K562 (cell line): ENCODE results near the gene LRRC4B. TPM values are rescaled to one million over a fixed set of nuclear protein-coding genes. Genes with fewer than 3 reads are reported as not detected.

ENCODE experiments used
- ATAC-seq: fragments of 200-7000 bp; cut with Tn5 transposase; 3 replicates; pipeline ENCODE4 v1.9.1; 2020; ENCODE audit warnings: moderate library complexity
- BruUV-seq: library from RNA; stranded (reverse); fragments of 400-500 nt; replicated peaks from 2 replicates; lab custom pipeline; 2021; lab: Mats Ljungman, UMichigan
- CTCF ChIA-PET: fragments of 300-600 bp; formaldehyde crosslinking; extraction: SDS; loops from one replicate; lab custom pipeline; 2021; ENCODE audit warnings: low intra/inter-chr PET ratio; lab: Yijun Ruan, JAX
- POLR2A ChIA-PET: fragments of 300-600, 350-650 bp; sonication (Branson Sonifier 250); formaldehyde crosslinking; extraction: SDS; loops from one replicate; lab custom pipeline; 2021; ENCODE audit warnings: antibody characterized with exemption, inconsistent platforms; lab: Yijun Ruan, JAX
- DNase-seq, 4 experiments: peaks; one replicate each; pipeline versions ENCODE4 v3.0.0 to v3.0.0-alpha.2; 2011 to 2018; ENCODE audit warnings: low spot score in 3 of 4, mixed read lengths in 3 of 4; ENCODE audit errors: extremely low read depth in 1 of 4
- FAIRE-seq: peaks from 2 replicates; lab custom pipeline; 2011; peaks lifted over from hg19 to GRCh38; lab: Jason Lieb, UNC
- H2AFZ ChIP-seq: 2 replicates; pipeline ENCODE4 v1.6.0; 2011; ENCODE audit warnings: low read depth, low read length, control low read depth, inconsistent platforms
- H3K27ac ChIP-seq: fragments of 200-600 bp; 3 replicates; pipeline ENCODE4 v1.8.0; 2011; ENCODE audit warnings: low read depth, mild to moderate bottlenecking, control low read depth, inconsistent platforms, low read length, moderate library complexity, mixed read lengths; ENCODE audit errors: extremely low read depth
- H3K27me3 ChIP-seq, 2 experiments: fragments of 300-600 bp in 1 of 2; 2 replicates in 1 of 2; 3 replicates in 1 of 2; pipeline versions ENCODE4 v1.6.0 to v1.8.0; 2011; ENCODE audit warnings: inconsistent platforms in 2 of 2, low read length in 2 of 2, mild to moderate bottlenecking in 1 of 2, mixed read lengths in 1 of 2, moderate library complexity in 1 of 2; ENCODE audit not compliant: control insufficient read depth in 2 of 2, insufficient read depth in 2 of 2
- H3K36me3 ChIP-seq: fragments of 300-600 bp; 3 replicates; pipeline ENCODE4 v1.8.0; 2011; ENCODE audit warnings: mild to moderate bottlenecking, low read length, inconsistent platforms; ENCODE audit not compliant: control insufficient read depth, insufficient read depth
- H3K4me1 ChIP-seq, 2 experiments: fragments of 200-600 bp in 1 of 2; replicated peaks in 1 of 2; 2 replicates in 1 of 2; 3 replicates in 1 of 2; pipeline versions ENCODE4 v1.5.1 to v1.8.0; 2011; ENCODE audit warnings: inconsistent platforms in 2 of 2, low read length in 2 of 2, mild to moderate bottlenecking in 1 of 2, mixed read lengths in 1 of 2, moderate library complexity in 1 of 2; ENCODE audit not compliant: control insufficient read depth in 2 of 2, insufficient read depth in 2 of 2
- H3K4me2 ChIP-seq: 2 replicates; pipeline ENCODE4 v1.6.1; 2011; ENCODE audit warnings: low read length, control low read depth, inconsistent platforms, mixed read lengths; ENCODE audit not compliant: insufficient read depth
- H3K4me3 ChIP-seq: fragments of 200-600 bp; sonication (generic), shearing (Covaris generic); 2 replicates; pipeline ENCODE4 v1.5.1; 2016; ENCODE audit warnings: control low read depth, inconsistent platforms
- H3K79me2 ChIP-seq: fragments of 200-600 bp; 3 replicates; pipeline ENCODE4 v1.8.0; 2011; ENCODE audit warnings: low read length, inconsistent platforms; ENCODE audit not compliant: control insufficient read depth, insufficient read depth
- H3K9ac ChIP-seq, 2 experiments: 2 replicates each; pipeline versions ENCODE4 v1.6.0 to v1.6.1; 2011; ENCODE audit warnings: low read depth in 2 of 2, low read length in 2 of 2, control low read depth in 1 of 2, inconsistent platforms in 1 of 2, mild to moderate bottlenecking in 1 of 2, mixed read lengths in 1 of 2; ENCODE audit not compliant: insufficient read depth in 1 of 2
- H3K9me1 ChIP-seq: one replicate; pipeline ENCODE4 v1.6.0; 2011; ENCODE audit warnings: inconsistent platforms, mild to moderate bottlenecking, low read length, moderate library complexity; ENCODE audit not compliant: control insufficient read depth, insufficient read depth
- H3K9me3 ChIP-seq: replicated peaks from 2 replicates; pipeline ENCODE4 v1.5.1; 2011; ENCODE audit warnings: low read depth, low read length, inconsistent platforms; ENCODE audit not compliant: control insufficient read depth, insufficient read depth
- H4K20me1 ChIP-seq: replicated peaks from 2 replicates; pipeline ENCODE4 v1.6.1; 2011; ENCODE audit warnings: low read length, inconsistent platforms, mixed read lengths; ENCODE audit not compliant: control insufficient read depth, insufficient read depth
- BRD9 ChIP-seq: fragments of 450-650 bp; IDR thresholded peaks from 2 replicates; pipeline ENCODE4 v1.6.1; 2018; ENCODE audit warnings: low read depth; ENCODE audit not compliant: partially characterized antibody
- CCNT2 ChIP-seq: IDR thresholded peaks from 2 replicates; pipeline ENCODE4 v1.6.1; 2011; ENCODE audit warnings: borderline replicate concordance, low read depth, mild to moderate bottlenecking, moderate library complexity, mixed read lengths, low read length; ENCODE audit not compliant: insufficient read length; ENCODE audit errors: extremely low read depth
- ESRRA ChIP-seq: fragments of 450-650 bp; IDR thresholded peaks from 2 replicates; pipeline ENCODE4 v1.6.1; 2014; ENCODE audit warnings: low read depth, mild to moderate bottlenecking, moderate library complexity, borderline replicate concordance
- FUS ChIP-seq: fragments of 200-400 bp; formaldehyde crosslinking; optimal IDR thresholded peaks from 2 replicates; pipeline ENCODE3; 2017; ENCODE audit warnings: low read depth, low read length
- GMEB1 ChIP-seq: fragments of 250-450 bp; sonication (Bioruptor Pico); IDR thresholded peaks from 2 replicates; pipeline ENCODE4 v1.4.0; 2020; ENCODE audit warnings: mild to moderate bottlenecking
- KAT7 ChIP-seq: sonication (generic); formaldehyde crosslinking; IDR thresholded peaks from 2 replicates; pipeline ENCODE4 v1.8.0; 2022; ENCODE audit warnings: missing genetic modification reagents, mild to moderate bottlenecking, borderline replicate concordance
- KLF16 ChIP-seq: IDR thresholded peaks from 2 replicates; pipeline ENCODE4 v1.6.1; 2016; ENCODE audit warnings: antibody characterized with exemption
- NFE2 ChIP-seq: IDR thresholded peaks from 2 replicates; pipeline ENCODE4 v1.6.1; 2014; ENCODE audit warnings: antibody characterized with exemption, low read depth
- SIRT6 ChIP-seq: IDR thresholded peaks from one replicate; pipeline ENCODE4 v1.6.1; 2012; ENCODE audit warnings: low read depth, mild to moderate bottlenecking, control low read depth, inconsistent platforms, low read length, moderate library complexity
- TEAD4 ChIP-seq, 2 experiments: sonication (generic) in 1 of 2; formaldehyde crosslinking in 1 of 2; IDR thresholded peaks; 2 replicates each; pipeline versions ENCODE4 v1.6.1 to v1.8.0; 2012 to 2022; ENCODE audit warnings: borderline replicate concordance in 1 of 2, inconsistent platforms in 1 of 2, low read length in 1 of 2, mild to moderate bottlenecking in 1 of 2, missing genetic modification reagents in 1 of 2
- ZBTB49 ChIP-seq: sonication (generic); formaldehyde crosslinking; IDR thresholded peaks from 2 replicates; pipeline ENCODE4 v1.8.0; 2022; ENCODE audit warnings: missing genetic modification reagents, mild to moderate bottlenecking, borderline replicate concordance
- ZFPM2 ChIP-seq: fragments of 250-450 bp; sonication (Bioruptor Pico); IDR thresholded peaks from 2 replicates; pipeline ENCODE4 v1.5.1; 2022; ENCODE audit warnings: mild to moderate bottlenecking
- ZMIZ1 ChIP-seq, 2 experiments: fragments of 150-350 bp in 1 of 2; IDR thresholded peaks; 2 replicates each; pipeline ENCODE4 v1.6.1; 2012 to 2016; ENCODE audit warnings: low read depth in 2 of 2, low read length in 2 of 2, mild to moderate bottlenecking in 1 of 2, moderate library complexity in 1 of 2
- ZNF12 ChIP-seq: sonication (generic); formaldehyde crosslinking; IDR thresholded peaks from 2 replicates; pipeline ENCODE4 v1.4.0; 2020; ENCODE audit warnings: mild to moderate bottlenecking, missing genetic modification reagents
- ZNF197 ChIP-seq: fragments of 200-800 bp; sonication (Bioruptor generic); IDR thresholded peaks from 2 replicates; pipeline ENCODE4 v1.6.1; 2016; ENCODE audit warnings: low read depth, missing genetic modification characterization, missing compliant biosample characterization
- WGBS: fragments of 100-300 bp; shearing (Covaris generic); methylation state at CpG from one replicate; pipeline ENCODE4 v1.1.6; 2016; ENCODE audit warnings: low coverage, mixed read lengths; ENCODE audit not compliant: insufficient coverage; ENCODE audit errors: missing lambda C conversion rate; 5-methylcytosine and 5-hydroxymethylcytosine counted together
- in situ Hi-C: fragments of 300-500 bp; cut with MboI; formaldehyde crosslinking; loops from 4 replicates; pipeline ENCODE4 v1.15.0; 2018; ENCODE audit warnings: inconsistent platforms, mixed read lengths
- intact Hi-C: fragments of 100-400 bp; cut with micrococcal nuclease; formaldehyde crosslinking; loops from 2 replicates; pipeline ENCODE4 v1.14.2; 2022
- polyA plus RNA-seq, 8 experiments: library from polyadenylated mRNA; depleted of rRNA in 4 of 8; stranded (reverse) in 5 of 8; unstranded in 3 of 8; fragments of >200 nt; fragmentation: Nextera tagmentation in 2 of 8; fragmentation: Illumina TruSeq in 1 of 8; extraction: Ambion mirVana in 2 of 8; extraction: Trizol in 1 of 8; gene quantifications; 2 replicates each; pipeline versions ENCODE4 v1.2.1 to v1.2.3, GENCODE V29; 2011 to 2014; ENCODE audit warnings: inconsistent platforms in 1 of 8, missing spikeins in 1 of 8
- total RNA-seq, 7 experiments: library from RNA; depleted of rRNA in 6 of 7; stranded (reverse); fragments of >200 nt in 6 of 7; fragmentation: Illumina TruSeq in 2 of 7; extraction: Trizol in 2 of 7; gene quantifications; 2 replicates each; pipeline versions ENCODE4 v1.2.1 to v1.2.3, GENCODE V29; 2011 to 2021; ENCODE audit warnings: low replicate concordance in 1 of 7

LRRC4B gene
- total and polyA plus RNA-seq, 9 of the 15 experiments (the other 6 are each of a cell fraction or from before 2014, with no cell fraction given) = 0.18 to 9.6 (median 2.9) TPM; not detected in 2

GRCh38 chr19:50563597-50563996 lies 4.6 kb downstream of the LRRC4B start:
- no TSS peak for BruUV-seq
- TF ChIP-seq CCNT2 = no peak
- no peak for TF ChIP-seq KAT7 (CRISPR knock-in tag)
- no peak for TF ChIP-seq ZMIZ1 (IDR thresholded peaks at IDR 0.05; ENCODE audit: low read depth in 2 of 2, low read length in 2 of 2)
- TF ChIP-seq NFE2 = no peak
- no peak for TF ChIP-seq BRD9
- TF ChIP-seq KLF16 = no peak
- TF ChIP-seq ZNF197 (CRISPR knock-in tag) = no peak
- no peak for TF ChIP-seq ZBTB49 (CRISPR knock-in tag)
- TF ChIP-seq GMEB1 (CRISPR knock-in tag) = no peak
- no peak for TF ChIP-seq FUS
- no peak for TF ChIP-seq SIRT6
- TF ChIP-seq ESRRA = no peak
- TF ChIP-seq ZNF12 (CRISPR knock-in tag) = no peak
- TF ChIP-seq TEAD4 (IDR thresholded peaks at IDR 0.05; ENCODE audit: low read length) = no peak
- TF ChIP-seq TEAD4 (CRISPR knock-in tag; IDR thresholded peaks at IDR 0.05; ENCODE audit: borderline replicate concordance) = no peak
- TF ChIP-seq ZFPM2 (CRISPR knock-in tag) = no peak

More at GRCh38 chr19:50563597-50563996, 4.6 kb downstream of the LRRC4B start:
- Histone ChIP-seq H3K4me1 (peaks cover 11 to 31% of the 10 kb centered on the region in 2 experiments; a peak in 4 of 5 replicates), H3K9me3 (no peaks in the 10 kb centered on the region), H3K4me2 (no peak overlapping the region), H3K79me2 (no peaks in the 10 kb centered on the region), H2AFZ (no peak overlapping the region), H3K36me3 (no peaks in the 10 kb centered on the region), H3K27me3 (peaks cover 0 to 17% of the 10 kb centered on the region in 2 experiments; a peak in 2 of 5 replicates), H3K9me1 (no peaks in the 10 kb centered on the region), H3K4me3 (no peak overlapping the region), H3K9ac (no peak overlapping the region), H3K27ac (no peak overlapping the region), H4K20me1 (no peaks in the 10 kb centered on the region)
- WGBS = 34% methylated on average over 6 of the region's 6 CpGs
- ATAC-seq = no peak
- intact Hi-C loops (no loop called here), in situ Hi-C loops (no loop called here)
- ChIA-PET POLR2A (no interaction called here), CTCF (no interaction called here)
- DNase-seq = no peak
- no peak for FAIRE-seq
